T-helper 17 cell (primary cell): Measurements from ENCODE around the gene ANXA11. TPM values are rescaled to one million over a fixed set of nuclear protein-coding genes. Genes with fewer than 3 reads are reported as not detected.
"Not testable (repeated sequence)": the region's sequence is repeated elsewhere in the genome, so short reads cannot be mapped to it uniquely, and the experiment has no call there.

Source experiments
- ATAC-seq: fragments of 150-1000 bp; cut with Tn5 transposase; 2 replicates; pipeline ENCODE4 v1.10.0; 2021; ENCODE audit warnings: mild to moderate bottlenecking, moderate library complexity
- DNase-seq, 3 donors: peaks; one replicate each; pipeline versions ENCODE4 v3.0.0 to v3.0.0-alpha.2; 2020 to 2021
- H3K9me3 ChIP-seq: one replicate; pipeline ENCODE4 v1.7.0; 2013; ENCODE audit warnings: low read length, mild to moderate bottlenecking; ENCODE audit not compliant: control insufficient read depth, poor library complexity, severe bottlenecking
- H3K27ac Mint-ChIP-seq: one replicate; pipeline ENCODE4 v1.8.0; 2022; ENCODE audit warnings: mild to moderate bottlenecking, moderate library complexity, mixed read lengths
- H3K27me3 Mint-ChIP-seq: one replicate; pipeline ENCODE4 v1.8.0; 2022; ENCODE audit warnings: mixed read lengths
- H3K36me3 Mint-ChIP-seq: one replicate; pipeline ENCODE4 v1.8.0; 2022; ENCODE audit warnings: low read depth, mixed read lengths
- H3K4me1 Mint-ChIP-seq: one replicate; pipeline ENCODE4 v1.8.0; 2022; ENCODE audit warnings: mild to moderate bottlenecking, mixed read lengths
- H3K4me3 Mint-ChIP-seq: one replicate; pipeline ENCODE4 v1.8.0; 2022; ENCODE audit warnings: mild to moderate bottlenecking, moderate library complexity, mixed read lengths
- total RNA-seq, 4 donors: library from RNA in 2 of 4; stranded (reverse) in 2 of 4; gene quantifications; one replicate each; pipeline ENCODE4 v1.2.3 and lab custom pipeline; 2022 to 2026

Gene ANXA11
- total RNA-seq, 2 donors from 2014 or later: 199 to 209 TPM

DNA sequence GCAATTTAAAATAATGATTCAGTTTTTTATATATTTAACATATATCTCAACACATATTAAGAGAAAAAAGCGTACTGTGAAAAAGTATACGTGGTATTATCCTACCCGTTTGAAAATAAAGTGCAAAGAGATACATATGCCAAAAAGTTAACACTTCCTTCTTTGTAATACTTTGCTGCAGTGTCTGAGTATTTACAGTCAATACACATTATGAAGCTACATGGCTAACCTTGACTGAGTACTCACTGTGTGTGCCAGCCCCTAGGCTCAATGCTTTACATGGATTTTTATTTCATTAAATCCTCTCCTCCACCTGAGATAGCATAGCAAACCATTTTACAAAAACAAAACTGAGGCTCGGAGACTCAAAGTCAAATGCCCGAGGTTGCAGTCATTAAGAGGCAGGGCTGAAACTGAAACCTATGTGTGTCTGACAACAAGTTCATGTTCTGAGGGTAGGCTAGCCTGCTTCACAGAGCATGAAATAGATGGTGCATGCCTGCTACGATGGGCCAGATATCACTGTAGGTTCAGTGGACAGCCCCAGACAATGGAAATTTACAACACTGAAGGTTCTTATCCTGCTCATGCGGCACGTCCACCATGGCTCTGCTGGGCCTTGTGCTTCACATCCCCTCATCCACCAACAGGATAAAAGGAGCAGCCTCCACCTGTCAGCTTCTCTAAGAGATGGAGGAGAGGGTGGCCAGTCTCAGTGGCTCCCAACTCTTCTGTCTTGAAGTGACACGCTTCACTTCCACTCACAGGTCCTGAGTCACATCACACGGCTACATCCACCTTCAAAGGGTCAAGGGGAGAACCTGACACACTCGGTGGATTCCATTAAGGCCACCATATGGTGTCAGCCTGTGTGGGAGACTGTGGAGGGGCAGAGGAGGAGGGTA is 29.2 kb upstream of the ANXA11 start:
- not testable (repeated sequence) for DNase-seq, H3K27me3 Mint-ChIP-seq, H3K27ac Mint-ChIP-seq, H3K9me3 ChIP-seq, H3K36me3 Mint-ChIP-seq, ATAC-seq, H3K4me1 Mint-ChIP-seq, H3K4me3 Mint-ChIP-seq

DNA sequence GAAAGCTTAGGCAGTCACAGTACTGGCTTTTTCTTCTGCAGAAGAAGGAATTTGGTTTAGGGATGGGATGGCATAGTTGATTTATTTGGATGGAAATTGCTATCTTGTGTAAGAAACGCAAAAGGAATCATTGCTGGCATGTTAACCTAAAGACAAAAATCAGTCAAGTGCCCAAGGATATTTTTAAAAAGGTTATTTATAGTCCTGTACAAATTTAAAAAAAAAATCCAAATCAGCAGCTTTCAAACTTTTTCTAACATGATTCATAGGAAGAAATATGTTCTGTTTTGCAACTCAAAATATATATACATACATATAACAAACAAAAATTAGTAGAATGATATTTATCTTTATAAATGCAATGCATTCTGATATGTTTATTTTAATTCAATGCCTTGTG is 28.5 kb upstream of the ANXA11 start:
- H3K4me1 Mint-ChIP-seq, H3K27me3 Mint-ChIP-seq, H3K36me3 Mint-ChIP-seq, H3K9me3 ChIP-seq, DNase-seq, ATAC-seq, H3K27ac Mint-ChIP-seq, H3K4me3 Mint-ChIP-seq: not testable (repeated sequence)

- not testable (repeated sequence) for H3K4me3 Mint-ChIP-seq, H3K9me3 ChIP-seq, ATAC-seq, H3K27ac Mint-ChIP-seq, H3K36me3 Mint-ChIP-seq, DNase-seq, H3K4me1 Mint-ChIP-seq
- peaks cover 18% of the 10 kb centered on the region for H3K27me3 Mint-ChIP-seq
Measured at GRCh38 chr10:80226723-80227122, 21.4 kb upstream of the ANXA11 start.

GRCh38 chr10:80223031-80223419 is 17.7 kb upstream of the ANXA11 start:
- not testable (repeated sequence) for DNase-seq, H3K4me1 Mint-ChIP-seq, H3K9me3 ChIP-seq, H3K27ac Mint-ChIP-seq, H3K36me3 Mint-ChIP-seq, H3K4me3 Mint-ChIP-seq
- peak; percentile 18 for ATAC-seq
- peaks cover 18% of the 10 kb centered on the region for H3K27me3 Mint-ChIP-seq

DNA sequence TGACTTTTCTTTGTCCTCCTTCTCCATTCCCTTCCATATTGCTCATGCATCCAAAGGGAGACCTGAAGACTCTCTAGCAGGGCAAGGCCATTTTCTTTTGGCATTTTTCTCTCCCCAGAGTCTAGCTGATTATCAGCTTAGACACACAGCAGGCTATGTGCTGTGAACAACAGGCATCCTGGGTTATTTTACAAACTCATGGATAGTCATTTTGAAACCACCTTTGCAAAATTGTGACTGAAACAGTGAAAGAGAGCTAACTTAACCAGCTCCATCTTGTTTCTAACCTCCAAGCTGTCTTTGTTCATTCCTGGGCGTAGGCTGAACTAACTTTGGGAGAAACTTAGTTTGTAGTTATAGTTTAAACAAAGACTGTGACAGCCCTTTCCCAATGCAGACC is 13.5 kb upstream of the ANXA11 start:
- not testable (repeated sequence) for H3K27ac Mint-ChIP-seq, H3K9me3 ChIP-seq, DNase-seq, H3K36me3 Mint-ChIP-seq, H3K4me3 Mint-ChIP-seq, H3K4me1 Mint-ChIP-seq, H3K27me3 Mint-ChIP-seq, ATAC-seq

GRCh38 chr10:80214368-80214982 is 9.1 kb upstream of the ANXA11 start:
- H3K27me3 Mint-ChIP-seq, H3K9me3 ChIP-seq, H3K4me3 Mint-ChIP-seq, ATAC-seq, H3K36me3 Mint-ChIP-seq, H3K27ac Mint-ChIP-seq, DNase-seq, H3K4me1 Mint-ChIP-seq: not testable (repeated sequence)

DNA sequence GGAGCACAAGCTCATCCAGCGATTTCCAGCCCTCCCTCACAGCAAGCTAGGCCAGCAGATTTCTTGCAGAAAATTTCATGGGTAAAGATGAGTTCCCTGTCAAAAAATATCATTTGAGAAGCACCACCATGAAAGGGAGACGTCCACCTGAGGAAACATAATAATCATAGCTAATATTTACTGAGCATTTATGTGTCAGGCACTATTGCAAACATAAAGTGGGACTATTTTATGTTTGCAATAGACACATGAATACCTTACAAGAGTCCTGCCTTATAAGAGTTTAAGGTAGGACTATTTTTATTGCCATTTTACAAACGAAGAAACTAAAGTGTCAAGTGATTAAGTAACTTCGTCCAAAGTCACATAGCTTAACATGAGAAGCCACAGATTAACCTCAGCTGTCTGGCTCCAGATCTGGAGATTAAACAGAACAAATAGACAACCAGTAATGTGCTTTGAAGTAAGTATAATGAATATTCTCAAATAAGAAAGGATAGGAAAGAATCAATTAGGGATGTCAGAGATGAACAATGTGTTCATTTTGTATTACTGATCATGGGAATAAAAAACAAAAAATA is 7.3 kb upstream of the ANXA11 start:
- H3K4me3 Mint-ChIP-seq, H3K27ac Mint-ChIP-seq, H3K36me3 Mint-ChIP-seq, DNase-seq, H3K27me3 Mint-ChIP-seq, ATAC-seq, H3K9me3 ChIP-seq: not testable (repeated sequence)
- H3K4me1 Mint-ChIP-seq: peaks cover 11% of the 10 kb centered on the region

DNA sequence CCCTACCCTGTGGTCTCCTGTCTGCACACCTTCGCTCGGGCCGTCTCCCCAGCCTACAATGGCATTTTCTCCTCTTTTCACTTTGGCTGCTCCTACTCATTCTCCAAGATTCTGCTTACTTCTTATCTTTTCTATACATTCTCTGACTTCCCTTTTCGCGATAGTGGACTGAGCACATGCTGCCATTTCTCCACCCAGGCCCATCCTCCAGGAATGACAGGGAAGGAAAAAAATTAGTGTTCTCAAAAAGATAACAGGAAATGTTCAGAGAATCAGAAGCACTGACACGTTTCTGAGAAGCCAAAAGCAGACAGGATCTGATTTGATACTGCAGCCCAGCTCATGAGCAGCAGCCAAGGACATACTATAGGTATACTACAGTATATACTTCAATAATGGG is 6.4 kb upstream of the ANXA11 start:
- ATAC-seq (no peak), DNase-seq (no peak)
- no peaks in the 10 kb centered on the region for H3K9me3 ChIP-seq
- Mint-ChIP-seq H3K4me3 (no peak overlapping the region), H3K36me3 (no peaks in the 10 kb centered on the region), H3K4me1 (peaks cover 11% of the 10 kb centered on the region), H3K27ac (no peak overlapping the region), H3K27me3 (no peaks in the 10 kb centered on the region)

DNA sequence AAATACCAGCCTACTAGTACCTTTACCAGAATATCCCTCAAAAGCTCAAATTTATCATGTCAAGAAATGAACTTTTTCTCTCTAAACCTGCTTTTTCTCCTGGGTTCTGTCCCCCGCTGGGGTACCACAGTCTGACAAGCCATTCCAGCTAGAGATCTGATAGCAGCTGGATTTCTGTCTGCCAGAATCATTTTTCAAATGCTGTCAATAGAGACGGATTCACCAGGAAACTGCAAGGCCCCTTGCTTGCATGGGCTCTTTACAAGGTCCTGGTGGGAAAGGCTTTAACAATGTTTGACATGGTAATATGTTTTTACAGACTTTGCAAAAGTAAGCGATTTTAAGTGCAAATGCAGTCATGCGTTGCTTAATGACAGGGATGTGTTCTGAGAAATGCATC is 4.9 kb upstream of the ANXA11 start:
- peaks cover 16% of the 10 kb centered on the region for H3K4me1 Mint-ChIP-seq
- DNase-seq: no peak
- H3K27me3 Mint-ChIP-seq: no peaks in the 10 kb centered on the region
- H3K27ac Mint-ChIP-seq: no peak overlapping the region
- ATAC-seq: no peak
- H3K36me3 Mint-ChIP-seq: no peaks in the 10 kb centered on the region
- H3K9me3 ChIP-seq: no peaks in the 10 kb centered on the region
- H3K4me3 Mint-ChIP-seq: no peak overlapping the region

GRCh38 chr10:80207768-80208370 is 2.5 kb upstream of the ANXA11 start:
- no peak overlapping the region for H3K27ac Mint-ChIP-seq
- ATAC-seq (no peak), DNase-seq (no peak)
- H3K27me3 Mint-ChIP-seq: no peaks in the 10 kb centered on the region
- no peaks in the 10 kb centered on the region for H3K9me3 ChIP-seq
- peaks cover 32% of the 10 kb centered on the region for H3K4me1 Mint-ChIP-seq
- no peak overlapping the region for H3K4me3 Mint-ChIP-seq
- H3K36me3 Mint-ChIP-seq: no peaks in the 10 kb centered on the region

DNA sequence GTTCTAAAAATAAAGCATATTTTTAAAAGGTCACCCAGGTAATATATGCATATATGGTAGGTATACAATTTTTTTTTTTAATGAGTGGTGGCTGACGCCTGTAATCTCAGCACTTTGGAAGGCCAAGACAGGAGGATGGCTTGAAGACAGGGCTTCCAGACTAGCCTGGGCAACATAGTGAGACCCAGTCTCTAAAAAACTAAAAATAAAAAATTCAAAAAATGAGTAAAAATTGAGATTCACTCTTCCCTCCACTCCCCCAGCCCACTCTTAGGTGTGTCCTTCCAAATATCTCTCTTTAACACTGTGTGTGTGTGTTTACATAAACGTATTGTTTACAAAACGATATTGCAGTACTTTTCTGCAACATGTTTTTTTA is 929 bp upstream of the ANXA11 start:
- H3K27me3 Mint-ChIP-seq: no peaks in the 10 kb centered on the region
- H3K27ac Mint-ChIP-seq: peak overlapping the region; percentile 96
- no peaks in the 10 kb centered on the region for H3K9me3 ChIP-seq
- H3K36me3 Mint-ChIP-seq: peaks cover 5% of the 10 kb centered on the region
- H3K4me1 Mint-ChIP-seq: peaks cover 42% of the 10 kb centered on the region
- no peak overlapping the region for H3K4me3 Mint-ChIP-seq
- no peak for DNase-seq
- ATAC-seq: no peak

DNA sequence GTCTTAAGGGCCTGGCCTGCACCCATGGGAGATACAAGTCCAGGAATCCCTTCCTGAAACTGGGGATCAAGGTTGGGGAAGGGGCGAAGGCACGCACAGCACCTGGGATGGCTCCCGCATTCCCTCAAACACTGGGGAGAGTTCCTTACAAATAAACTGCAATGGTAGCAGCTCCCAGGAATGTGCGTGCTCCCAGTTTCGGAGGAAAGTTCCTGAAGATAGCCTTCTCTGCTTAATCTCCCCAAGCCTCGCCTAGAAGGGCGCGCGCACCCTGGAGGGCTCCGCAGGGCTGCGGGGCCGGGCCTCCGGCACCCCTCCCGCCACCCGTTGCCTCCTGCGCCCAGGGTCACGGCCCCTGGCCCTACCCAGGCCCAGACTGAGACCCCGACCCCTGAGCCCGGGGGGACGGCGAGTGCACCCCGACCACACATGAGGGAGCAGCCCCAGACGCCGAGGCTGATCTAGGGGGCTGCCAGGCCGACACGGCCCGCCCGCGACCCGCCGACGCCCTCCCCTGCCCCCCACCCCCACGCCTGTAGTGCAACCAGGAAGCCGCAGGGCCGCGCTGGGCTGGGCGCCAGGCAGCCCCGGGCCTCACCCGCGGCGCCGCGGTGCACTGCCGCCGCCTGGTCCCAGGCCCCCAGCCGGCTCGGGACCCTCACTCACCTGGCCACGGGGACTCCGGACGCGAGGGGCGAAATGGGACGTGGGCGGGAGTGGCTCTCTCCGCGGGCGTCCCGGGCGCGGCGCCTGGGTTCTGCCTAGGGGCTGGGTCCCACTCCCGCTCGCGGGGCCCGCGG is 460 bp downstream of the ANXA11 start:
- DNase-seq (peak; percentile 28 to 49 (median 39)), ATAC-seq (peak; percentile 58)
- peaks cover 9% of the 10 kb centered on the region for H3K36me3 Mint-ChIP-seq
- H3K4me1 Mint-ChIP-seq: peaks cover 52% of the 10 kb centered on the region
- H3K27me3 Mint-ChIP-seq: no peaks in the 10 kb centered on the region
- no peaks in the 10 kb centered on the region for H3K9me3 ChIP-seq
- peak overlapping the region; percentile 88 for H3K4me3 Mint-ChIP-seq
- peak overlapping the region; percentile 96 for H3K27ac Mint-ChIP-seq
